HG03342 (cell line): ENCODE results near the gene SLC22A2.

Source experiments
- ATAC-seq: cut with Tn5 transposase; IDR thresholded peaks from one replicate; pipeline ENCODE4 v1.9.1; 2021; ENCODE audit warnings: mild to moderate bottlenecking, moderate library complexity; ENCODE audit not compliant: unreplicated experiment

The SLC22A2 gene

DNA sequence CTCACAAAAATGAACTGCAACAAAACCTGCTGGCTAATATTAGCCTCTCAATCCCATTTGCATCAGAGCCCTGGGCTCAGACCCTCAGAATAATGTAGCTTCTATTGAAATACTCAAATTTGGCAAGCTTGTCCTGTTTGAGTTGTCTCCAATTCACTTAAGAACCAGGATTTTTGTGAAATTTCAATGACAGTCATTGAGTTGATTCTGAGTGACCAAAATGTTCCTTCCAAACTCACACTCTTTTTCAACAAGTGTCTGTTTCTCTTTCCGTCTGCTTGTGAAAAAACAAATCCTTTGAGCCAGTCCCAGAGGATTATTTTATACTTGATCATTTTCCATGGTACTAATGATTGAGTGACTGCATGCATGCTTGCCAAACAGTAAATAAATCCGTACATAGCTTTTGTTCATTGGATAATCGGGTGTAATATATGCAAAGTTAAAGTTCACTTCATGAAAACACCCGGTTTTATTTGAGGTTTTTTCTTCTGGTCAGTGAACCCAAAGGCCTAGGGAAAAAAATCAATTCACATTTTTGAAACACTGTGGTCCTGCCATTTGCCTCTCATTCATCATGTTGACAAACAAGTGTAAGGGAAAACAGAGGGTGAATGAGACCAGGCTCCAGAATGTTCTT lies 16.4 kb upstream of the SLC22A2 start:
- no peak for ATAC-seq

GRCh38 chr6:160273750-160274149 lies 15.1 kb upstream of the SLC22A2 start:
- ATAC-seq: no peak

DNA sequence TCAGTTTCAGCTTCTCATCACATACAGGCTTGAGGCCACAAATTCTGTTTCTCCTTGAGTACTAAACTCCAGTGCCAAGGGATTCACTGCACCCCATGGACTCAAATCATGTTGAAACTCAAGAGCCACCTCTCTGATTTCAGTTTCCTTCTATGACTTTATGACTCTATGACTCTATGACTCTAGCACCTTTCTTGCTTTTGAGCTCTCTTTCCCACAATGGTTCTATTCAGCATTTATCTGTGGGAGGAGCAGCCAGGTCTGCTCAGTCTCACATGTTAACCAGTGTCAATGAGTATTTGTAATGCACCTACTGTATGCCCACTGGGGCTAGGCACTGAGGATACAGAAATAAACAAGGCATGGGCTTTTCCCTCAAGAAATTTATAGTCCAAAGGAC lies 14.6 kb upstream of the SLC22A2 start:
- ATAC-seq: no peak

- ATAC-seq: no peak
Measured at GRCh38 chr6:160272707-160273106, 14.1 kb upstream of the SLC22A2 start.

DNA sequence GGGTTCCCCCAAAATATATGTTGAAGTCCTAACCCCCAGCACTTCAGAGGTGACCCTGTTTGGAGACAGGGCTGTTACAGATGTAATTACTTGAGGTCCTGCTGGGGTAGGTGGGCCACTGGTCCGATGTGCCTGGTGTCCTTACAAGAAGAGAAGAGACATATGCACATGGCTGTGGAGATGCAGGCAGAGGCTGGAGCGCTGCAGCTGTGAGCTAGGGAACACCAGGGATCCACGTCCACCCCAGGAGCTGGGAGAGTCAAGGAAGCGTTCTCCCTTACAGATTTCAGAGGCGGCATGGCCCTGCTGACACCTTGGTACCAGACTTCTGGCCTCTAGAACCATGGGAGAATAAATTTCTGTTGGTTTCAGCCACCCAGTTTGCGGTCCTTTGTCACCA lies 11.7 kb upstream of the SLC22A2 start:
- ATAC-seq: no peak

- ATAC-seq: no peak
Measured at GRCh38 chr6:160269771-160270170, 11.2 kb upstream of the SLC22A2 start.

GRCh38 chr6:160269023-160269521 lies 10.5 kb upstream of the SLC22A2 start:
- ATAC-seq: no peak

DNA sequence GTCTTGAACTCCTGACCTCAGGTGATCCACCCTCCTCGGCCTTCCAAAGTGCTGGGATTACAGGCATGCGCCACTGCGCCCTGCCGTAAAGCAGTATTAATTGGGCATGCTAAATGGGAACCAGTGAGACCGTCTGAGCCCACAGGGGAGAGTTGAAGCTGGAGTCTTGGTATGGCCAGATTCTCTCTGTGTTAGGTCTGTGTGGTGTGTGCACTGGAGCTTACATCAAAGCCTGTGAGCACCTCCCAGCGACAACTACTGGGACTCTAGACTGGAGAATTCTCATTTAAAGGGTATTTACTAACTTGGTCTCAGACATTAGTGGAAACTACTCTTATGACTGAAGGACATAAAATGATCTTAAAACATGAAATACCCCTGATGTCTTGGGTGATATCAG lies 8.5 kb upstream of the SLC22A2 start:
- ATAC-seq: no peak

GRCh38 chr6:160265869-160266476 lies 7.4 kb upstream of the SLC22A2 start:
- ATAC-seq: peak; percentile 79

- no peak for ATAC-seq
Measured at GRCh38 chr6:160264061-160264612, 5.5 kb upstream of the SLC22A2 start.

GRCh38 chr6:160263196-160263939 lies 4.7 kb upstream of the SLC22A2 start:
- no peak for ATAC-seq

DNA sequence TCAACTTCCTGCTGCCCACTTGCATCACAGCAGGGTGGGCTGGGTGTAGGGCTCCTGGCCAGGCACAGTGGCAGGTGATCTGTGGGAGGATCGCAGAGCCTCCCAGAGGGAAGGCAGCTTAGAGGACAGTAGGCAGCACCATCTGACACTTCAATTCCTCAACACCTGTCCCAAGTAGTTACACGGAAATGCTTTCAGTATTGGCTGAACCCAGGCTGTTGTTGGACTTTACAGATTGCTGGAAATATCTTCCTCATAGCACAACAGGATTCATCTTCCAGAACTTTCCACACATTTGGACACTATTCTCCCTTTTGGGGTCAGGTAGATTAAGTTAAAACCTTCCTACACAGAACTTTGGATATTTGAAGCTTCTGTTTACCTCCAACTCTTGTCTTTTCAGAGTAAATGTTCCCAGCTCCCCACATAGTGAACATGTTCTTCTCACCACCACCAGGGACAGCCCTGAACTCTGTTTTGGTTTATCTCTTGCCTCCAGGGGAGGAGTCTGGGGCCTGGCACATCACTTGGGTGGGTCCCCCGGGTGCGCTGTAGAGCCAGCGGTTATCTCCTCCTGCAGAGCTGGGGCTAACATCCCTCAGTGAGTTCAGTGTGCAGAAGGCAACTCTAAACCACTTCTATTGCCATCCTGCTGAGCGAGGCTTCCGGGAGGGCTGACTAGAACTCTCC lies 3.5 kb upstream of the SLC22A2 start:
- no peak for ATAC-seq

GRCh38 chr6:160260803-160261450 lies 2.3 kb upstream of the SLC22A2 start:
- no peak for ATAC-seq

DNA sequence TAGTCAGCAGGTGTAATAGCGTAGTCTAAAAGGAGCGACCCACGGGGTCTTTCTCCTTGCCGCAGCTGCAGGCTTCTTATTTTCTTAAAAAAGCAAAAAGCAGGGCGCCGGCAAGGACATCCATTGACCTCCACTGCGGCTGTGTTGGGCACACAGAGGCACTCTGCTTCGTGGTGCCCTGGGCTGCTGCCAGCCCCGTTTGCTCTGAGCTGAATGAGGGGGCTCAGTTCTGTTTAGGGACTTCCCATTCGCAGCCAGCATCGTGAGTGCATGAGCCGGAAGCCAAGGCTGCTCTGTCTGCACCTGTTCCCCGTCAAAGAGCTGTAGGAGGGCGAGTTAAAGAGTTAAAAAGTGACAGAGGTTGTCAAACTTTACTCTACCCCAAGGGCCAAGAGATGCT lies 1.7 kb upstream of the SLC22A2 start:
- no peak for ATAC-seq

DNA sequence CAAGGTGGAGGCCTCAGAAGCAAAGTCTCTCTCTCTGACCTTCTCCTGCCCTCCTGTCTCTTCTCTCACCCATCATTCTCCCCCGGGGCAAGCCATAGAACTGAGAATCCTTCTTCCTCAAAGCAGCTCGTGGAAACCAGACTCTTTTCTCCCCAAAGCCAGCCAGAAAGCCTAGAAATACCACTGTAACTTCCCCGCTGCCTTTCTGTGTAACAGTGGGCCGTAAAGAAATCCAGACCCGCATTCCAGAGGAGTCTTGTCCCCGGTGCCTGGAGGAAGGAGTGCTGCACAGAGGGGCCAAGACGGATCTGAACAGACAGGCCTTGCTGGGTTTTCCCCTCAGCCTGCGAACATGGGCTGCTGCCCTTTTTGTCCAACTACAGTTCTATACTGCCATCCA lies 977 bp upstream of the SLC22A2 start:
- no peak for ATAC-seq

DNA sequence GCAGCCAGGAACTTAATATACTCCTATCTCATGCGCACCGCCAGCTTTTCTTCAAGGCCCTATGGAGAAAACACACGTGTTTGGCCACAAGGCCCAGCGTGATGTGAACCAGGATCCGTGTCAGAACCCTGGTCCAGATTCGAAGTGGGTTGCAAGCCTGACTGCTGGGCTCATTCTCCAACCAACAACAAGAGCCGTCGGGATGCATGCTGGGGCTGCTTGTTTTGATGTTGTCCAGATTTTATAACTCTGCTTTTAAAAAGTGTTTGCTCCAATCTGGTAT lies 463 bp upstream of the SLC22A2 start:
- no peak for ATAC-seq

GRCh38 chr6:160256445-160256844 lies 2.2 kb downstream of the SLC22A2 start:
- ATAC-seq: no peak

DNA sequence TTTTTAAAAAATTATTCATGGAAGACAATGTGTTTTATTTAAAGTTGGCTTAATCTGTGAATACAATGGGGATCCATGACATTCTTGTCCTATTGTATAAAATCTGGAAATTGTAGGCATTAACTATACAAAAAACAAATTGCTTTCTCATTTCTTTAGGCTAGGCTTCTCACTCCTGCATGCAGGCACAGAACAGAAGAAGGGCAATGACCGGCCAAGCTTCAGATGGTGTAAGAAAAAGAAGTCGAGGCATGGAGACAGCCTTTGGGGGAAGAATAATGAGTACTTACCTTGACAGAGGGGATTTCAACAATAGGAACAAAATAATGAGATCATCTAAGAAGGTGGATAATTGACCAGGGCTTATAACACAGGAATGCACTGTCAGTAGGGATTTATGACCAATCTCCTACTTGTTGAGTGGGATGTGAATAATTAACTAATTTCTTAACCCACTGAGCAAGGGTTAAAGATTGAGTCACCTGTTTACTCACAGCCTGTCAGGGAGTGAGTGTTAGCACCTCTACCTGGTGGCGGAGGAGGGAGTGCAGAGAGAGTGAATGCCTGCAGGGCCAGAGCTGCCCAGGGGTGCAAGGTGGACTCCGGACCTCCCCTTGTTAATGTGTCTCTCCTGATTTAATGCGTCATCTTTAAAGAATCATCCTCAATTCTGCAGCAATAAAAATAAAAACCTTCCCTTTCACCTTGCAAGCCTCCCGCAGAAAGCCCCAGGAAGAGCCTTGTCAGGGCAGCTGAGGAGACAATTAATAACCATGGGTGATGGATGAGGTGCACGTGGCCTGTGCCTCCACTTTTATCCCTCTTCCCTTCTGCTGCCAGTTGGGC lies 3.9 kb downstream of the SLC22A2 start:
- ATAC-seq: peak; percentile 54

GRCh38 chr6:160253714-160254113 lies 4.9 kb downstream of the SLC22A2 start:
- peak; percentile 54 for ATAC-seq

DNA sequence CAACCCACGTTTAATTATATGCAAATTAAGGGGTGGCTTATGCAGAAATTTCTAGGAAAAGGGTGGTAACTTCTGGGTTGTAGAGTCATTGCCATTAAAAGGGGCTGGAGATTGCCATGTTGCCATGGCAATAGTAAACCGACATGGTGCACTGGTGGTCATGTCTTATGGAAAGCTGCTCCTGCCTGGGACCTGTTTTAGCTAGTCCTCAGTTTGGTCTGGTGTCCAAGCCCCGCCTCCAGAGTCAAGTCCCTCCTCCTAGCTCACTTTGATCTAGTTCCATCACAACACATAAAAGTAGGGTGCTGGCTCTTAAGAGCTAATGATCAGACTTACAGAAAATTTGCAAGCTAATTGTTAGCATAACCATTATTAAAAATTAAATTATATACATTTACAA lies 5.3 kb downstream of the SLC22A2 start:
- no peak for ATAC-seq
